Activated T-helper 1 cell treated with Interleukin-2 at 50 U/mL for 16 hours (primary cell): ENCODE results near the gene FNBP1.
A peak's percentile ranks its signal among the peaks of the same experiment; 100 is the strongest.

Experiments used
- DNase-seq: peaks from one replicate; pipeline ENCODE4 v3.0.0-alpha.2; 2020; ENCODE audit warnings: low read depth

The FNBP1 gene

DNA sequence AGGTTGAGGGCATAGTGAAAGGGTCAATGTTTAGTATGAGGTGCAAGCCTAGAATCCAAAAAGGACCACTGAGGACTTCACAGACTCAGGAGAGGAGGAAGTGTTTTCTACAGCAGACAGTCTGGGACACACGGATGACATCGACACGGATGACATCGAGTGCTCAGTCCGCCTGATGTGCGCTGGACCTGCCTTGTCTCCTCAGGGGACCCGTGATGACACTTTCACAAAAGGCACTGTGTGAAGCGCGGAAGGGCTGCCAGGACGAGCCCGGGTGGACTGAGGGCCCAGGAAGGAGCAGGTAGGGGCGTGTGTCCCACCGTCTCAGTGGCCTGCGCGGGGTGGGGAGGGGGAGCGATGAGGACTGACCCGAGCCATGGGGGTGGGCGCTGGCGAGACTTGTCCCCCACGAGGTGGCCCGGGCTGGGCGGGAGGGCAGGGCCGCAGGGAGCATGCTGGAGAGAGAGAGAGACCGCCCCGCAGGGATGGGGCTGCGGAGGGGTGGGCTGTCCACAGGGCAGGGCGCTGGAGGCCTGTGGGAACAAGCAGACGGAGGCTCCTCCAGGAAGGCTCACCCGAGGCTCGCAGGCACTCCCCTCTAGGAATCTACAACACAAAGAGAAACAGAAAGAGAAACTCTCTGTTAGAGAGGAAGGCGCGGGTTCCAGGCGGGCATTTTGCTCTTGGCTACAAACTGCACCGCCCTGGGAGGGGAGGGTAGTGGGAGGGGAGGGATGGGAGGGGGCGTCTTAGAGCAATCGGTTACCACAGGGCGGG is 152.9 kb downstream of the FNBP1 start:
- DNase-seq = no peak

DNA sequence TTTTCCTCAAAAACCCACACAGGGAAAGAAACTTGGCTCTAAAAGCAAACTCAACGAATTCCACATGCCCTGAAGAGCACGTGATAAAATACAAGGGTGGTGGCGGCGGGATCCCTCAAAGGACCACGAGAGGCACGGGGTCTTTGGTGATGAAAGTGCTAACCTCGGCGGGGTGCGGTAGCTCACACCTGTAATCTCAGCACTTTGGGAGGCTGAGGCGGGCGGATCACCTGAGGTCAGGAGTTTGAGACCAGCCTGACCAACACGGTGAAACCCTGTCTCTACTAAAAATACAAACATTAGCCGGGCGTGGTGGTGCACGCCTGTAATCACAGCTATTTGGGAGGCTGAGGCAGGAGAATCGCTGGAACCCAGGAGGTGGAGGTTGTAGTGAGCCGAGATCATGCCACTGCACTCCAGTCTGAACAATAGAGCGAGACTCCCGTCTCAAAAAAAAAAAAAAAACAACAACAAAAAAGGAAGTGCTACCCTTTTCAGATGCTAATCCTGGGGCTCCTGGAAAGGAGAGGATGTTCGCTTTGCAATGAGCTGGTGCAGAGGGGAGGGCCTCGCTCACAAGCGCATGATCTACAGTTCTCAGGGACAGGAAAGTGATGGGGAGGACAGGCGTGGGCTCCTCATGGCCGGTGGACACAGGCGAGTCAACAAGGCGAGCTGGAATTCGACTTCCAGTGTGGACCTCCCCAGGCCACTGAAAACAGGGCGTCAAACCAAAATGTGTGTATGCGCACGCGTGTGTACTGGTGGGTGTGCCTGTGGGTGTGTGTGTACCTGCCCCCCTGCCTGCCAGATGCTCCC is 153.7 kb downstream of the FNBP1 start:
- DNase-seq = no peak

- DNase-seq = peak; percentile 89
Measured at GRCh38 chr9:129888293-129889121, 154.5 kb downstream of the FNBP1 start.

GRCh38 chr9:129887334-129888292 is 155.4 kb downstream of the FNBP1 start:
- DNase-seq = no peak

- DNase-seq = no peak
Measured at GRCh38 chr9:129886226-129887174, 156.5 kb downstream of the FNBP1 start.

DNA sequence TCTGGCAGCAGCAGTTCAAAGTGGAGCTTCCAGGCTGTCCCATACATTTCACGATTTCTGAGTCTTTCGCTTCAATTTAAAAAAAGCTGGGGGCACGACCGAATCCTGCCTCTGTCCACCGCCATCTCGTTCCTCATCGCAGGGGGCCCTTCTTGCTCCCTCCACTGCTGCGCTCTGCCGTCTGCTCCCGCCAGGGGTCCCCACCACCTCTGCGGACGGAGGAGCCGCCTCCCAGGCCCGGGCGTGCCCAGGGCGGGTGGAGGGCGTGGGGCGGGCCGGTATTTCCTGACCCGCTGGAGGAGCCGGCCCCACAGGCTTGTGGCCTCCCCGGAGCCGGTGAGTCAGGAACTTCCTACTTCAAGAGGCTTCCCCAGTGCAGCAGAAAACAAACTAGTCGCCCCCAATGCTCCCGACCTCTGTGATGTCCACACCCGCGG is 157.3 kb downstream of the FNBP1 start:
- DNase-seq = peak; percentile 85

GRCh38 chr9:129885018-129885669 is 157.8 kb downstream of the FNBP1 start:
- DNase-seq = no peak

DNA sequence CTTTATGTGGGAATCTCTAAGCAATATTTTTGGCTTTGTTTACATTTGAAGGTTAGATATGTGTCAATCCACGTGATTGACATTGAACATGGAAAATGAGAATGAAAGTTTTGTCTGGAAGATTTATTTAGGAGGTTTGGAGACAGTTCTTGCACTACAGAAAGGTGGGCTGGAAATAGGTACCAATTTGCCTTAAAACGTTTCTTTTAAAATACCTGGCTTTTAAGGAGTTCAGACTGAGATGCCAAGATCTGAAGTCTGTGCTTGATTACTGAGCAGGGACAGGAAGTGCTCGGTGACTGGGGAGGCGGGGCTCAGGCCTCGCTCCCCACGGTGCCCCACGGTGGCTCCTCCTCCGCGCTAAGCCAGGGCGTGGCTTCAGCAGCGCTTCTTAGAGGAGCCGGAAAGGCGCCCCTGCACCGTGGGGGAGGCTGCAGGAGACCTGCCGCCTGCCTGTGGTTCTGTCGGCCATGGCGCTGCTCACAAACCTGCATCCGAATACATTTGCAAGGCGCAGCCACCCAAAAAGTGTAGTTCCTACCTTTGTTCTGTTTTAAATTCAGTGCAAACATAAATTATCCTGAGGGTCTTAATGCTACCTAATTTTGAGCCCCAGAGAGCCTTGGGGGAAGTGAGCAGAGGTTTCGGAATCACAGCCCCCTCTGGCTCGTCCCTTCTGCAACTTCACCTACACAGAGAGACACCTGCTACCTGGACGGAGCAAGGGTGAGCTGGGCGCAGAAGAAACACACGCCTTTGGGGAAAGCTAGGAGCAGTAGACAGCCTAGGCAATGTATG is 158.6 kb downstream of the FNBP1 start:
- DNase-seq = peak; percentile 93

- no peak for DNase-seq
Measured at GRCh38 chr9:129881547-129882324, 161.3 kb downstream of the FNBP1 start.

GRCh38 chr9:129880654-129881546 is 162.1 kb downstream of the FNBP1 start:
- no peak for DNase-seq

DNA sequence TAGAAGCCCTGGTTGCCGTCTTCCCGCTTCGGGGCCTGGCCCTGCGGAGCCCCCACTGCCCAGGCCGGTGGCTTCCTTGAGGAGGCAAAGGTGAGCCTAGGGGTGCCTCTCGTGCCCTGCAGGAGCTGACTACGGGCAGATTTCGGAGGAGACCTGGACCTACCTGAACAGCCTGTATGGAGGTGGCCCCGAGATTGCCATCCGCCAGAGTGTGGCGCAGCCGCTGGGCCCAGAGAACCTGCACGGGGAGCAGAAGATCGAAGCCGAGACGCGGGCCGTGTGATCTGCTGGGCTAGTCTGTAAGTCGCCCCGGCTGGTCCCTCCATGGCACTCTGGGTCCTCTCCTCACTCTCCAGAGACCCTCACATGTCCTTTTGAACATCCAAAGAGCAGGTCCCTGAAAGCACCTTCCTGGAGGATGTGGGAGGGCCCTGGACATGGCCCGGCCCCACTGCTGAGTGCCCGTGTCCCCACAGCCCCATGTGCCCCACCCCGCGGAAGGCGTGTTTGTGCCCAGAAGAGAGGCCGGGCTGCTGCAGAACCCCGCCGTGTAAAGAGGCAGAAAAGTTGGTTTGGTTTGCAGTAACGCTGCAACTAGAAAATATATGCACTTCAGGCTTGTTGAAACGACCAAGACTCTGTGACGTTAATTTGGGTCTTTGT is 162.9 kb downstream of the FNBP1 start:
- no peak for DNase-seq

DNA sequence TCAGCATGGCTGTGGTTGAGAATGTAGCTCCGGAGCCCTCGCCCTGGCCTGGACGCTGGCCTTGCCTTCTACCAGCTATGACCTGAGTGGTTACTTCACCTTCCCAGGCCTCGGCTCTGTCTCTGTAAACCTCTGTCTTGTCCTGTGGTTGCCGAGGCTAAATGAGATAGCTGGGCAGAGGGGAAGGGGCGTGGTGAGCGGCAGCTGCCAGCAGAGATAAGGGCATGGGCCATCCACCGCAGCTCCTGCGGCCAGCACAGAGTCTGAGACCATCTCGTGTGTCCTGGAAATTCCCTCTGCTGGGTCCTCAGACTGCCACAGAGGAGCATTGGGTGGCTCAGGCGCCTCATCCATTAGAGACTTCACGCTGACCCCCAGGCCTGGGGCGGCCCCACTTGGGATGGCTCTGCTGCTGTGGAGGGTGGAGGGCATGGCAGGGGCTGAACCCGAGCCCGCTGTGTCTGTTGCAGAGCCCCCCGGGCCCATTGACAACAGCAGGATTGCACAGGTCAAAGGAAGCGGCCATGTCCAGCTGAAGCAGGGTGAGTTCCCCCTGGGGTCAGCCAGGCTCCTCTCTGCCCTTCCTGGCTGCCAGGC is 163.8 kb downstream of the FNBP1 start:
- no peak for DNase-seq

DNA sequence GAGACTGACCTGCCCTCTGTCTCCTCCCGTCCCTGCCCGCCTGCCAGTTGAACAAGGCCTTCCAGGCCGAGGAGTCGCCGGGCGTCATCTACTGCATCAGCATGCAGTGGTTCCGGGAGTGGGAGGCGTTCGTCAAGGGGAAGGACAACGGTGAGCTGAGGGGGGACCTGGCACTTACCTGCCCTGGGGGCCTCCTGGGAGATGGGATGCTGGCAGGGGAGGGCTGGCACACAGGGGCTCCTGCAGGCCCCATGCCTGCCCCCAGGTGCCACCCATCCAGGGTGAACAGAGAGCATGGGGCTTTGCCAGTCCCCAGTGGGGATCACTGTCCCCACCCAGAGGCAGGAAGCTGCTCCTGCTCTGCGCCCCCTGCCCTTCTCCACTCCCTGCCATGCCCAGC is 164.7 kb downstream of the FNBP1 start:
- DNase-seq = no peak

GRCh38 chr9:129876815-129877214 is 166.2 kb downstream of the FNBP1 start:
- DNase-seq = no peak

- DNase-seq = no peak
Measured at GRCh38 chr9:129875687-129876395, 167.1 kb downstream of the FNBP1 start.
